ENCODE results near the gene TUT4.

- TF ChIP-seq POLR2AphosphoS5 (IDR thresholded peaks at IDR 0.05; ENCODE audit: low read depth, low read length) (no peak), TAF1 (IDR thresholded peaks at IDR 0.05; ENCODE audit: borderline replicate concordance, insufficient read depth, low read length) (no peak), REST (IDR thresholded peaks at IDR 0.05; ENCODE audit: insufficient read depth in 1 of 2, low read depth in 2 of 2, low read length in 2 of 2) (no peak), SIN3A (IDR thresholded peaks at IDR 0.05; ENCODE audit: borderline replicate concordance, insufficient read depth, low read length) (no peak), FOXP2 (optimal IDR thresholded peaks at IDR 0.05; ENCODE audit: borderline replicate concordance, extremely low read depth, extremely low read length, insufficient read depth) (no peak)
Measured at GRCh38 chr1:52386458-52386857, 166.4 kb downstream of the TUT4 start.

Measured in PFSK-1 (cell line).